Stomach (tissue), 9 donors: ENCODE results near the gene PLAAT3. TPM values are rescaled to one million over a fixed set of nuclear protein-coding genes. Genes with fewer than 3 reads are reported as not detected.
A peak's percentile ranks its signal among the peaks of the same experiment; 100 is the strongest.

Source experiments
- DNase-seq, 2 donors: peaks; one replicate each; pipeline versions ENCODE4 v3.0.0 to v3.0.0-alpha.2; 2013 to 2019
- H3K27ac ChIP-seq, 5 donors: fragments of 200-600 bp in 4 of 5; sonication (generic) in 4 of 5; one replicate each; pipeline ENCODE4 v1.5.1; 2013 to 2019; ENCODE audit warnings: mild to moderate bottlenecking in 1 of 5, moderate library complexity in 1 of 5
- H3K27me3 ChIP-seq, 3 donors: fragments of 200-600 bp; sonication (generic); one replicate each; pipeline ENCODE4 v1.5.1; 2017 to 2019; ENCODE audit warnings: mixed run types in 1 of 3
- H3K36me3 ChIP-seq, 4 donors: fragments of 200-600 bp; sonication (generic); 1 replicate in 3 of 4; 2 replicates in 1 of 4; pipeline ENCODE4 v1.5.1; 2016 to 2019
- H3K4me1 ChIP-seq, 4 donors: fragments of 200-600 bp; sonication (generic); one replicate each; pipeline ENCODE4 v1.5.1; 2016 to 2019
- H3K4me3 ChIP-seq, 4 donors: fragments of 200-600 bp; sonication (generic) in 3 of 4; one replicate each; pipeline ENCODE4 v1.5.1; 2016 to 2019; ENCODE audit warnings: mild to moderate bottlenecking in 1 of 4
- H3K9me3 ChIP-seq, 4 donors: fragments of 200-600 bp; sonication (generic); one replicate each; pipeline ENCODE4 v1.5.1; 2016 to 2019
- EP300 ChIP-seq: sonication (generic); formaldehyde crosslinking; IDR thresholded peaks from one replicate; pipeline ENCODE4 v1.6.1; 2017; ENCODE audit warnings: antibody characterized with exemption
- POLR2A ChIP-seq, 4 donors: fragments of 450-650 bp; IDR thresholded peaks; one replicate each; pipeline ENCODE4 v1.6.1; 2016; ENCODE audit warnings: antibody characterized with exemption in 4 of 4, control low read depth in 2 of 4, mild to moderate bottlenecking in 1 of 4, moderate library complexity in 1 of 4
- POLR2AphosphoS5 ChIP-seq, 3 donors: sonication (generic); formaldehyde crosslinking; IDR thresholded peaks; one replicate each; pipeline ENCODE4 v1.6.1; 2016; ENCODE audit warnings: antibody characterized with exemption in 3 of 3
- WGBS, 5 donors: extraction: QIAGEN DNeasy Blood & Tissue Kit in 3 of 5; methylation state at CpG; one replicate each; pipeline versions ENCODE4 v1.1.5 to v1.1.7; 2013 to 2018; 5-methylcytosine and 5-hydroxymethylcytosine counted together
- intact Hi-C: fragments of 100-400 bp; cut with DNase I; formaldehyde crosslinking; loops from one replicate; pipeline ENCODE4 v1.15.1; 2023; ENCODE audit warnings: low total_unique reads
- polyA plus RNA-seq, 3 donors: library from polyadenylated mRNA; stranded (reverse); fragments of 200-250 nt; gene quantifications; one replicate each; pipeline ENCODE4 v1.2.3, GENCODE V29; 2013
- total RNA-seq, 5 donors: library from RNA; depleted of rRNA; stranded (reverse); fragments of >200 nt; gene quantifications; one replicate each; pipeline versions ENCODE4 v1.1.0 to v1.2.3, GENCODE V29; 2014 to 2016
- TF ChIP-seq, protein P1 (sequence below), 7 experiments: fragments of 450-650 bp in 4 of 7; fragments of 200-600 bp in 3 of 7; sonication (generic) in 3 of 7; IDR thresholded peaks; one replicate each; pipeline ENCODE4 v1.5.1; 2016 to 2019; ENCODE audit warnings: antibody characterized with exemption in 7 of 7, control low read depth in 2 of 7, mild to moderate bottlenecking in 1 of 7
- donor health status: healthy with polysubstance abuse.
- donor health status: Bipolar disorder and iron deficiency.
- donor health status: healthy.

Gene PLAAT3
- total and polyA plus RNA-seq, 8 donors, result 10.6 to 75.0 (median 38.5) TPM; not detected in 2

DNA sequence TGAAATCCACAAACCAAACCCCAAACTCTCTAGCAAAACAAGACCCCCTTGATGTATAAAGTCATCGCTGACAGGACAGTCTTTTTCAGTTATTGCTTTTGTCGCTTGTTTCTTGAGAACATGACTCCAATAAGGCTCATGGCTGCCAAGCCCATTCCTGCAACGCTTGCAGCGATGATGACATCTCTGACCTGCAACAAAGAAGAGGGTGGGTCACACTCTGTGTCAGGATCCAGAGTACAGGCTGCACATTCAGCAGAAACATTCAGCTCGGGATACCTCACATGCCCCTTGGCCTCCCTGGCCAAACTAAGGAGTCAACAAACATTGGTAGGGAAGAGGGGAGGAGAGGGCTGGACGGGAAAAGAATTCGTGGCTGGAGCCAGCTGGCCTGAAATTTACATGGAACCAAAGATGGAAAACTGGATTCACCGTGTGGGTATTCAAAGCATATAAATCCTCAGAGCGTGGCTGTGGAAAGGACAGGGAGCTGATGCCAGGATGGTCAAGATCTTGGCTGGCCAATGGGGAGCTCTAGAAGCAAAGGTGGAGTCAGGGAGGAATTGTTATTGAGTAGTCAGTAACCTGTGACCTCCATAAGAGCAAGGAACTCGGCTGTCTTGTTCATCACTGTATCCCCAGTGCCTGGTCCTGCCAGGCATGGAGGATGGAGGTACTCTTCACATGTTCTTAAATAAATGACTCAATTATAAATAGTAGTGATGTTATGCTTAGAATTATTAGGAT is 39.2 kb downstream of the PLAAT3 start:
- TF ChIP-seq POLR2AphosphoS5 (IDR thresholded peaks at IDR 0.05), result peak in 1 of 3 donors; percentile 40
- TF ChIP-seq, protein P1, sequence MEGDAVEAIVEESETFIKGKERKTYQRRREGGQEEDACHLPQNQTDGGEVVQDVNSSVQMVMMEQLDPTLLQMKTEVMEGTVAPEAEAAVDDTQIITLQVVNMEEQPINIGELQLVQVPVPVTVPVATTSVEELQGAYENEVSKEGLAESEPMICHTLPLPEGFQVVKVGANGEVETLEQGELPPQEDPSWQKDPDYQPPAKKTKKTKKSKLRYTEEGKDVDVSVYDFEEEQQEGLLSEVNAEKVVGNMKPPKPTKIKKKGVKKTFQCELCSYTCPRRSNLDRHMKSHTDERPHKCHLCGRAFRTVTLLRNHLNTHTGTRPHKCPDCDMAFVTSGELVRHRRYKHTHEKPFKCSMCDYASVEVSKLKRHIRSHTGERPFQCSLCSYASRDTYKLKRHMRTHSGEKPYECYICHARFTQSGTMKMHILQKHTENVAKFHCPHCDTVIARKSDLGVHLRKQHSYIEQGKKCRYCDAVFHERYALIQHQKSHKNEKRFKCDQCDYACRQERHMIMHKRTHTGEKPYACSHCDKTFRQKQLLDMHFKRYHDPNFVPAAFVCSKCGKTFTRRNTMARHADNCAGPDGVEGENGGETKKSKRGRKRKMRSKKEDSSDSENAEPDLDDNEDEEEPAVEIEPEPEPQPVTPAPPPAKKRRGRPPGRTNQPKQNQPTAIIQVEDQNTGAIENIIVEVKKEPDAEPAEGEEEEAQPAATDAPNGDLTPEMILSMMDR (IDR thresholded peaks at IDR 0.05), result no peak
- Histone ChIP-seq H3K4me1 (peaks cover 8 to 25% (median 21%) of the 10 kb centered on the region in 4 donors), H3K36me3 (peaks cover under 1 to 3% (median 3%) of the 10 kb centered on the region in 4 donors), H3K9me3 (peaks cover 3 to 5% (median 4%) of the 10 kb centered on the region in 4 donors), H3K27ac (peak overlapping the region; percentile 39 to 89 (median 74)), H3K27me3 (no peaks in the 10 kb centered on the region), H3K4me3 (peak overlapping the region; percentile 2 to 23 (median 20))
- DNase-seq, result peak in 1 of 2 donors; percentile 57
- intact Hi-C loops, result no loop called here
- 30 to 46% (median 38%) methylated on average over 10 of the region's 10 CpGs for whole genome bisulfite sequencing, 5 donors

DNA sequence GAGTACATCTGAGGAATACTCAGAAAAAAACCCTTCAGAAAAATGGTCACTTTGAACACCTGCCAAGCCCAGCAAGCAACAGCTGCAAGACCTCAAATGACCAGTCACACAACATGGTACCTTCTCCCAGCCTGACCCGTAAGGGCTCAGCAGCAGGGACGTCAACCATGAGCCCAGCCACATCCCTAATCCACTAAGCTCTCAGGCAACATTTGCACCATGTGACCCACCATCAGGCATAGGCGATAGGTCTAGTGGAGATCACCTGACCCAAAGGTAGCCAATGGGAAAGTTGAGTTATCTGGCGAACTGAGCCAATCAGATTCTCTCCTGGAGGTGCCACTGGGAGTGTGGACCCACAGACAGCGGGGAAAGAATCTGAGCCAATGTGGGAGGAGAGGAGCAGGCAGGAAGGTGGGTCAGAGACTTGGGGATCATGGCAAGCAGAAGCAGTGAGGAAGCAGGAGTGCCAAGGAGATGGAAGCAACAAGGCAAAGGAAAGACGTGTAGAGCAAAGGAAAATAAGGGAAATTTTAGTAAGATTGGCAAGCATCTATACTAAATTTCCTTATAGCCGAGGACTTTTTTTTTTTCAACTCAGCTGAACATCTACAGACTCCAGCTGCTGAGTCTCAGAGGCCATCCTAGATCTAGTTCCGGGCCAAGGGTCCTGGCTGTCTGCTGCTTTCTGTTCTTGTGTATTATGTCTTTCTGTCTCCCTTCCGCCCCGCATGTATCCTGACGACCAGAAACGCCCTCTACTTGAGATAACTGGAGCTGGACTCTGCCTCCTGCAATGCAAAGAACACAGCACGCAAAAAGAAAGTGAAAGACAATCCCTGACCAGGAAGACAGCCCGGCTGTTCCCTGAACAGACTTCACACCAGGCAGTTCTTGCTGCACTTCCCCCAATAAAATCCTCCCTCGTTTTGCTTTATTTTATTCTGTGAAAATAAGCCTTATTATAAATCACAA is 40.1 kb downstream of the PLAAT3 start:
- Histone ChIP-seq H3K4me3 (peak overlapping the region; percentile 2 to 23 (median 20)), H3K27ac (peak overlapping the region; percentile 21 to 89 (median 74)), H3K27me3 (no peaks in the 10 kb centered on the region), H3K9me3 (no peaks in the 10 kb centered on the region), H3K36me3 (no peaks in the 10 kb centered on the region), H3K4me1 (peaks cover 8 to 25% (median 21%) of the 10 kb centered on the region in 4 donors)
- TF ChIP-seq, protein P1 (IDR thresholded peaks at IDR 0.05), result peak in 1 of 7 experiments; percentile 20
- TF ChIP-seq POLR2AphosphoS5 (IDR thresholded peaks at IDR 0.05) (peak in 2 of 3 donors; percentile 46 to 57), POLR2A (IDR thresholded peaks at IDR 0.05) (no peak), EP300 (no peak)
- 29 to 39% (median 36%) methylated on average over 15 of the region's 15 CpGs for WGBS, 5 donors
- intact Hi-C loops, result no loop called here
- DNase-seq, result peak; percentile 70 to 93

DNA sequence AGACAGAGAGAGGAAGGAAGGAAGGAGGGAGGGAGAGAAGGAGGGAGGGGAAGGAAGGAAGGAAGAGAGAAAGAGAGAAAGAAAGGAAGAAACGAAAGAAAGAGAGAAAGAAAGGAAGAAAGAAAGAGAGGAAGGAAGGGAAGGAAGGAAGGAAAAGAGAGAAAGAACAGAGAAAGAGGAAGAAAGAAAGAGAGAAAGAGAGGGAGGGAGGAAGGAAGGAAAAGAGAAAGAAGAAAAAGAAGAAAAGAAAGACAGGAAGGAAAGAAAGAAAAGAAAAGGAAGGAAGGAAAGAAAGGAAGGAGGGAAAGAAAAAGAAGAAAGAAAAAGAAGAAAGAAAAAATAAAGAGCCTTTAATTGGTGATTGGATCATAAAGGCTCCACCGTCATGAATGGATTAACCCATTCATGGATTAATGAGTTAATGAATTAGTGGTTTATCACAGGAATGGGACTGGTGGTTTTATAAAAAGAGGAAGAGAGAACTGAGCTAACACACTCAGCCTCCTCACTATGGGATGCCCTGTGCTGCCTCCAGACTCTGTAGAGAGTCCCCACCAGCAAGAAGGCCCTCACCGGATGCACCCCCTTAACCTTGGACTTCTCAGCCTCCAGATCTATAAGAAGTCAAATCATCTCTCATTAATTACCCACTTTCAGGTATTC is 42.1 kb downstream of the PLAAT3 start:
- intact Hi-C loops, result no loop called here
- peaks cover 8 to 41% (median 31%) of the 10 kb centered on the region in 4 donors for H3K4me1 ChIP-seq
- no peak for TF ChIP-seq POLR2A (IDR thresholded peaks at IDR 0.05)
- no peak for TF ChIP-seq EP300
- TF ChIP-seq, protein P1 (IDR thresholded peaks at IDR 0.05), result no peak
- no peak for TF ChIP-seq POLR2AphosphoS5 (IDR thresholded peaks at IDR 0.05)
- H3K4me3 ChIP-seq, result no peak overlapping the region
- DNase-seq, result no peak
- WGBS, 5 donors, result 56 to 74% (median 64%) methylated on average over 3 of the region's 3 CpGs
- H3K9me3 ChIP-seq, result no peaks in the 10 kb centered on the region
- H3K27me3 ChIP-seq, result no peaks in the 10 kb centered on the region
- no peak overlapping the region for H3K27ac ChIP-seq
- no peaks in the 10 kb centered on the region for H3K36me3 ChIP-seq

DNA sequence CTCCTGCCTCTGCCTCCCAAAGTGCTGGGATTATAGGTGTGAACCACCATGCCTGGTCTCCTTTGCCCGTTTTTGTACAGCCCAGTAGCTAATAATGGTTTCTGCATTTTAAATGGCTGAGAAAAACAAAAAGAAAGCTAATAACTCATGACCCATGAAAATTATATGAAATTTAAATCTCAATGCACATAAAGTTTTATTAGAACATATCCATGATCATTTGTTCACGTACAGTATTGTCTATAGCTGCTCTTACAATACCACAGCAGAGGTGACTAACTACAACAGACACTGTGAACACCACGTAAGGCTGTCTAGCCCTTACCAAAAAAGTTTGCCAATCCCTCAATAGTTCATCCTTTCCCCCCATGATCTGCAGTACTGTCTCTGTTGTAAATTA is 44.7 kb downstream of the PLAAT3 start:
- H3K27ac ChIP-seq, result no peak overlapping the region
- no peaks in the 10 kb centered on the region for H3K36me3 ChIP-seq
- H3K4me3 ChIP-seq, result no peak overlapping the region
- TF ChIP-seq, protein P1 (IDR thresholded peaks at IDR 0.05), result no peak
- no peak for TF ChIP-seq POLR2AphosphoS5 (IDR thresholded peaks at IDR 0.05)
- TF ChIP-seq EP300, result no peak
- no peaks in the 10 kb centered on the region for H3K9me3 ChIP-seq
- H3K4me1 ChIP-seq, result peaks cover 11 to 44% (median 33%) of the 10 kb centered on the region in 4 donors
- intact Hi-C loops, result no loop called here
- DNase-seq, result no peak
- 91 to 98% (median 95%) methylated on average over 3 of the region's 3 CpGs for WGBS, 5 donors
- no peaks in the 10 kb centered on the region for H3K27me3 ChIP-seq
